HL-60 (cell line): ENCODE measurements around the gene PUS1.

ENCODE experiments used
- CTCF ChIP-seq: IDR thresholded peaks from one replicate; pipeline ENCODE4 v1.5.1; 2011; ENCODE audit warnings: low read length, control low read depth, inconsistent platforms; ENCODE audit not compliant: insufficient read depth
- GABPA ChIP-seq: IDR thresholded peaks from 2 replicates; pipeline ENCODE4 v1.6.1; 2012; ENCODE audit warnings: low read depth
- POLR2AphosphoS5 ChIP-seq: IDR thresholded peaks from 2 replicates; pipeline ENCODE4 v1.6.1; 2012; ENCODE audit warnings: low read depth
- REST ChIP-seq: IDR thresholded peaks from 2 replicates; pipeline ENCODE4 v1.6.1; 2012; ENCODE audit warnings: low read depth; ENCODE audit not compliant: insufficient replicate concordance
- SPI1 ChIP-seq: IDR thresholded peaks from 2 replicates; pipeline ENCODE4 v1.6.1; 2012; ENCODE audit warnings: low read depth, mild to moderate bottlenecking, borderline replicate concordance

- TF ChIP-seq CTCF (no peak), POLR2AphosphoS5 (no peak), GABPA (no peak), REST (no peak), SPI1 (no peak)
Measured at GRCh38 chr12:131902332-131903241, 26.5 kb upstream of the PUS1 start.
